Occipital lobe (tissue), 2 donors: ENCODE measurements around the gene LRRC9. TPM values are rescaled to one million over a fixed set of nuclear protein-coding genes. Genes with fewer than 3 reads are reported as not detected.
"Not testable (repeated sequence)": the region's sequence is repeated elsewhere in the genome, so short reads cannot be mapped to it uniquely, and the experiment has no call there.

Experiments
- DNase-seq: peaks from one replicate; lab custom pipeline; 2025; lab: John Stamatoyannopoulos, UW
- total RNA-seq: library from RNA; depleted of rRNA; stranded (reverse); fragments of >200 nt; gene quantifications from one replicate; pipeline ENCODE4 v1.2.3, GENCODE V29; 2014

The LRRC9 gene
- total RNA-seq, 1 donor from 2014 or later: 2.3 TPM

GRCh38 chr14:60058087-60058486, 138.1 kb downstream of the LRRC9 start:
- no peak for DNase-seq

- no peak for DNase-seq
Observed at GRCh38 chr14:60061371-60061770, 141.4 kb downstream of the LRRC9 start.

- DNase-seq: no peak
Observed at GRCh38 chr14:60064491-60065072, 144.6 kb downstream of the LRRC9 start.

GRCh38 chr14:60067882-60068281, 147.9 kb downstream of the LRRC9 start:
- no peak for DNase-seq

GRCh38 chr14:60079723-60080122, 159.8 kb downstream of the LRRC9 start:
- DNase-seq: no peak

- DNase-seq: no peak
Observed at GRCh38 chr14:60085085-60085484, 165.1 kb downstream of the LRRC9 start.

GRCh38 chr14:60085693-60086092, 165.7 kb downstream of the LRRC9 start:
- DNase-seq: no peak

- DNase-seq: no peak
Observed at GRCh38 chr14:60087668-60088067, 167.7 kb downstream of the LRRC9 start.

GRCh38 chr14:60089221-60089620, 169.3 kb downstream of the LRRC9 start:
- no peak for DNase-seq

- DNase-seq: no peak
Observed at GRCh38 chr14:60090864-60091519, 171.0 kb downstream of the LRRC9 start.

- DNase-seq: peak; percentile 96
Observed at GRCh38 chr14:60091550-60092525, 171.9 kb downstream of the LRRC9 start, which contains the start of gene PCNX4. Gene PCNX4 (plus strand): TSS chr14:60091923. CDS start chr14:60107639, 15,716 bp downstream.

GRCh38 chr14:60092526-60092920, 172.6 kb downstream of the LRRC9 start:
- no peak for DNase-seq

- DNase-seq: no peak
Observed at GRCh38 chr14:60093080-60093479, 173.1 kb downstream of the LRRC9 start.

- no peak for DNase-seq
Observed at GRCh38 chr14:60093606-60094005, 173.7 kb downstream of the LRRC9 start.

- no peak for DNase-seq
Observed at GRCh38 chr14:60094306-60094897, 174.5 kb downstream of the LRRC9 start.

- no peak for DNase-seq
Observed at GRCh38 chr14:60095231-60095630, 175.3 kb downstream of the LRRC9 start.

GRCh38 chr14:60095781-60096450, 176.0 kb downstream of the LRRC9 start:
- no peak for DNase-seq

GRCh38 chr14:60097974-60098373, 178.0 kb downstream of the LRRC9 start:
- no peak for DNase-seq

- not testable (repeated sequence) for DNase-seq
Observed at GRCh38 chr14:60099855-60100254, 179.9 kb downstream of the LRRC9 start.

- no peak for DNase-seq
Observed at GRCh38 chr14:60101786-60102185, 181.8 kb downstream of the LRRC9 start.

GRCh38 chr14:60102389-60102788, 182.4 kb downstream of the LRRC9 start:
- DNase-seq: no peak
